ENCODE results near the gene DLG1. TPM values are rescaled to one million over a fixed set of nuclear protein-coding genes. Genes with fewer than 3 reads are reported as not detected.

DLG1 gene
- total RNA-seq, 2 donors from 2014 or later, result 59.0 to 98.2 TPM

- no peaks in the 10 kb centered on the region for H3K27me3 ChIP-seq (replicated peaks; ENCODE audit: insufficient read depth)
- no peak overlapping the region for H3K4me3 ChIP-seq
- no peaks in the 10 kb centered on the region for H3K9me3 ChIP-seq
- TF ChIP-seq, protein P1, sequence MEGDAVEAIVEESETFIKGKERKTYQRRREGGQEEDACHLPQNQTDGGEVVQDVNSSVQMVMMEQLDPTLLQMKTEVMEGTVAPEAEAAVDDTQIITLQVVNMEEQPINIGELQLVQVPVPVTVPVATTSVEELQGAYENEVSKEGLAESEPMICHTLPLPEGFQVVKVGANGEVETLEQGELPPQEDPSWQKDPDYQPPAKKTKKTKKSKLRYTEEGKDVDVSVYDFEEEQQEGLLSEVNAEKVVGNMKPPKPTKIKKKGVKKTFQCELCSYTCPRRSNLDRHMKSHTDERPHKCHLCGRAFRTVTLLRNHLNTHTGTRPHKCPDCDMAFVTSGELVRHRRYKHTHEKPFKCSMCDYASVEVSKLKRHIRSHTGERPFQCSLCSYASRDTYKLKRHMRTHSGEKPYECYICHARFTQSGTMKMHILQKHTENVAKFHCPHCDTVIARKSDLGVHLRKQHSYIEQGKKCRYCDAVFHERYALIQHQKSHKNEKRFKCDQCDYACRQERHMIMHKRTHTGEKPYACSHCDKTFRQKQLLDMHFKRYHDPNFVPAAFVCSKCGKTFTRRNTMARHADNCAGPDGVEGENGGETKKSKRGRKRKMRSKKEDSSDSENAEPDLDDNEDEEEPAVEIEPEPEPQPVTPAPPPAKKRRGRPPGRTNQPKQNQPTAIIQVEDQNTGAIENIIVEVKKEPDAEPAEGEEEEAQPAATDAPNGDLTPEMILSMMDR (IDR thresholded peaks at IDR 0.05), result no peak
- TF ChIP-seq POLR2A (IDR thresholded peaks at IDR 0.05), result no peak
- no peak for TF ChIP-seq POLR2AphosphoS5 (IDR thresholded peaks at IDR 0.05)
- no peaks in the 10 kb centered on the region for H3K36me3 ChIP-seq
- no peak for DNase-seq (ENCODE audit: low spot score)
- WGBS, result 84% methylated on average over 3 of the region's 3 CpGs
- H3K4me1 ChIP-seq (replicated peaks), result no peaks in the 10 kb centered on the region
- H3K27ac ChIP-seq, result no peak overlapping the region
- intact Hi-C loops (cut with DNase I), result no loop called here
These were observed 4.4 kb upstream of the DLG1 start for GRCh38 chr3:197302696-197303341.

- intact Hi-C loops (cut with DNase I), result no loop called here
These were observed 3.6 kb upstream of the DLG1 start for GRCh38 chr3:197302033-197302432.

DNA sequence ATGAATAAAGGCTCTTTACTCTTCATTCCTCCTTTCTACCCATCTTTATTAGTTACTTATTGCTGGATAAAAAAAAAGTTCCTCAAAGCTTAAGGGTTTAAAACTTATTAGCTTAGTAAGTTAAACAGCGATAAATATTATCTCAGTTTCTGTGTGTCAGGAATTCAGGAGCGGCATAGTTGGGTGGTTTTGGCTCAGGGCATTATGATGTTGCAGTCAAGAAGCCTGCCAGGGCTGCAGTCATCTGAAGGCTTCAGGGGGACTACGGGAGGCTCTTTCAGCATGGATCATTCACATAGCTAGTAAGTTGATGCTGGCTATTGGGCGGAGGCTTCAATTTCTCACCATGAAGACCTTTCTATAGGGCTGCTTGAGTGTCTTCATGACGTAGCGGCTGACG, 1.9 kb upstream of the DLG1 start:
- no peak for DNase-seq (ENCODE audit: low spot score)
- H3K36me3 ChIP-seq, result no peaks in the 10 kb centered on the region
- TF ChIP-seq, protein P1 (IDR thresholded peaks at IDR 0.05), result no peak
- TF ChIP-seq POLR2A (IDR thresholded peaks at IDR 0.05) (no peak), POLR2AphosphoS5 (IDR thresholded peaks at IDR 0.05) (no peak)
- H3K4me1 ChIP-seq (replicated peaks), result no peaks in the 10 kb centered on the region
- WGBS, result 85% methylated on average over 7 of the region's 7 CpGs
- H3K27me3 ChIP-seq (replicated peaks; ENCODE audit: insufficient read depth), result no peaks in the 10 kb centered on the region
- no peaks in the 10 kb centered on the region for H3K9me3 ChIP-seq
- no peak overlapping the region for H3K27ac ChIP-seq
- no peak overlapping the region for H3K4me3 ChIP-seq
- intact Hi-C loops (cut with DNase I), result no loop called here

More at GRCh38 chr3:197302033-197302432, 3.6 kb upstream of the DLG1 start:
- TF ChIP-seq POLR2A (IDR thresholded peaks at IDR 0.05) (no peak), POLR2AphosphoS5 (IDR thresholded peaks at IDR 0.05) (no peak)
- TF ChIP-seq, protein P1 (IDR thresholded peaks at IDR 0.05), result no peak
- no peak for DNase-seq (ENCODE audit: low spot score)
- H3K4me1 ChIP-seq (replicated peaks), result no peaks in the 10 kb centered on the region
- H3K36me3 ChIP-seq, result no peaks in the 10 kb centered on the region
- H3K4me3 ChIP-seq, result no peak overlapping the region
- 88% methylated on average over 3 of the region's 3 CpGs for WGBS
- H3K27ac ChIP-seq, result no peak overlapping the region
- H3K9me3 ChIP-seq, result no peaks in the 10 kb centered on the region
- no peaks in the 10 kb centered on the region for H3K27me3 ChIP-seq (replicated peaks; ENCODE audit: insufficient read depth)

DNA sequence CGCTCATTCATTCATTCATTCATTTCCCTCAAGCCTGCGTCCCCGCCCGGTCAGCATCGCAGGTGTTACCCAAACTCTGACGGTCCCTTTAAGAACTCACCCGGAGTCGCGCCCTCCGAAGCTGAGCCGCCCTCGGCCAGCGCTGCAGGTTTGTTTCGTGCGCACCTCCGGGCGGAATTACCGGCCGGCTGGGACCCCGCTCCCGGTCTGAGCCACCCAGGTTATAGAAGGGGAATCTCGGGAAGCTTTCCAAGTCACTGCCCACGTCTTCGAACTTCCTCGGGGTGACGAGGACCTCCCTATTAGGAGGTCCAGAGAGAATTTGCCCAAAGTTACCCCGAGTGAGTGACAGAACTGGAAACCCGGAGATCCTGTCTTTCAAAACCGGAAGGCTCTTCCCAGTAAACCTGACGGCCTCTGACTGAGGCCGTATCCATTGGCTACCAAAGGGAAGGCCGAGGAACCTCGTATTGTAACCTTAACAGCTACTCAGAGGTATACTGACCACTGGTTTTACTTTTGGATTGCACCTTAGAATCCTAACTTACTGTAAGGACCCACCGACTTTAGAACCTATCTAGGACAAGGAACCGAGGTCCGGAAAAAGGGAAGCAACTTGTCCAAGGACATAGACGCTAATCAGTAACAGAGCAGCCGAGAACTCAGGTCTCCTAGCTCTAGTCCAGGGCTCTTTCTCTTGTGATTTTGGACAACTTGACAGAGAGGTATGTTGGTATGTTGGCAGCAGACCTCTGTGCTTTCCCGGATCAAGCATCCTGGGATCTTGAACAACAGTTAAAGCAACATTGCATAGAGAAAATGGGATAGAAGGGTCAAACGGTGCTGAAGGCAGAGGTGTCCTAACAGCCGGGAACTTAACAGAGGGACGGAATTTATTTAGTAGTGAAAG, 788 bp upstream of the DLG1 start:
- peak; percentile 39 for TF ChIP-seq POLR2A (IDR thresholded peaks at IDR 0.05)
- TF ChIP-seq, protein P1 (IDR thresholded peaks at IDR 0.05), result no peak
- TF ChIP-seq POLR2AphosphoS5 (IDR thresholded peaks at IDR 0.05), result peak; percentile 11
- peak overlapping the region; percentile 91 to 92 for H3K27ac ChIP-seq
- WGBS, result 10% methylated on average over 42 of the region's 42 CpGs
- no peaks in the 10 kb centered on the region for H3K36me3 ChIP-seq
- H3K4me3 ChIP-seq, result peak overlapping the region; percentile 76 to 97
- H3K4me1 ChIP-seq (replicated peaks), result no peaks in the 10 kb centered on the region
- no peaks in the 10 kb centered on the region for H3K9me3 ChIP-seq
- no peaks in the 10 kb centered on the region for H3K27me3 ChIP-seq (replicated peaks; ENCODE audit: insufficient read depth)
- intact Hi-C loops (cut with DNase I), result loop anchor here (5.0 to 10.0 kb wide), 3 partner anchors 53 to 258 kb away; partner anchors contain the start of gene BDH1
- peak; percentile 41 for DNase-seq (ENCODE audit: low spot score)
